K562 (cell line): Measurements from ENCODE around the gene C4orf51.

ENCODE experiments used
- PPARD ChIP-seq: fragments of 250-450 bp; sonication (Bioruptor Pico); IDR thresholded peaks from 2 replicates; pipeline ENCODE4 v1.8.0; 2022; ENCODE audit warnings: inconsistent platforms, mild to moderate bottlenecking, moderate library complexity
- TF ChIP-seq, protein P1 (sequence below), 3 experiments: IDR thresholded peaks in 2 of 3; conservative IDR thresholded peaks in 1 of 3; 2 replicates each; pipeline ENCODE4 v1.5.1; 2011 to 2012; ENCODE audit warnings: low read length in 3 of 3, mild to moderate bottlenecking in 3 of 3, control low read depth in 2 of 3, improper control_type of control experiment in 1 of 3, inconsistent platforms in 1 of 3, low read depth in 1 of 3, mixed read lengths in 1 of 3, moderate library complexity in 1 of 3; ENCODE audit not compliant: insufficient read depth in 2 of 3
- TF ChIP-seq, protein P2 (sequence below), 2 experiments: fragments of 450-650 bp; IDR thresholded peaks; 2 replicates each; pipeline ENCODE4 v1.6.1; 2016

DNA sequence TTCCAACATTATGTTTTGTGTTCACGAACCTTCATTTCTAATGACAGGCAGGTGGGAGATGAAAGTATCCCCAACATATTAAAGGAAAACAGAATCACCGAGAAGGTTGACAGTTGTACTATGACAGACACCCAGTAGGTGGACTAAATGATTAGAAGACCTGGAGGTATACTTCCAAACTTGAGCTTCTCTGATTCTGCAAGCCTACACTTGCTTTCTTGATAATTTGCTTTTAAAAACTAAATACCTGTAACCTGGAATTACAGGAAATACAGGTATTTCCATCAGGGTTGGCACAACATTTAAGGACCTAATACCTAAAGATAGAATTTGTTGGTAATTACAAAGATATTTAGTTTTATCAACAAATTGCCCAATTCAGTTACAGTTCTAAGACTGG lies 43.4 kb downstream of the C4orf51 start:
- no peak for TF ChIP-seq PPARD (CRISPR knock-in tag)
- TF ChIP-seq, protein P1, sequence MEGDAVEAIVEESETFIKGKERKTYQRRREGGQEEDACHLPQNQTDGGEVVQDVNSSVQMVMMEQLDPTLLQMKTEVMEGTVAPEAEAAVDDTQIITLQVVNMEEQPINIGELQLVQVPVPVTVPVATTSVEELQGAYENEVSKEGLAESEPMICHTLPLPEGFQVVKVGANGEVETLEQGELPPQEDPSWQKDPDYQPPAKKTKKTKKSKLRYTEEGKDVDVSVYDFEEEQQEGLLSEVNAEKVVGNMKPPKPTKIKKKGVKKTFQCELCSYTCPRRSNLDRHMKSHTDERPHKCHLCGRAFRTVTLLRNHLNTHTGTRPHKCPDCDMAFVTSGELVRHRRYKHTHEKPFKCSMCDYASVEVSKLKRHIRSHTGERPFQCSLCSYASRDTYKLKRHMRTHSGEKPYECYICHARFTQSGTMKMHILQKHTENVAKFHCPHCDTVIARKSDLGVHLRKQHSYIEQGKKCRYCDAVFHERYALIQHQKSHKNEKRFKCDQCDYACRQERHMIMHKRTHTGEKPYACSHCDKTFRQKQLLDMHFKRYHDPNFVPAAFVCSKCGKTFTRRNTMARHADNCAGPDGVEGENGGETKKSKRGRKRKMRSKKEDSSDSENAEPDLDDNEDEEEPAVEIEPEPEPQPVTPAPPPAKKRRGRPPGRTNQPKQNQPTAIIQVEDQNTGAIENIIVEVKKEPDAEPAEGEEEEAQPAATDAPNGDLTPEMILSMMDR (IDR thresholded peaks at IDR 0.05 in 2 of 3, conservative IDR thresholded peaks at IDR 0.05 in 1 of 3; ENCODE audit: insufficient read depth in 2 of 3, low read depth in 1 of 3, low read length in 3 of 3) = no peak
- TF ChIP-seq, protein P2, sequence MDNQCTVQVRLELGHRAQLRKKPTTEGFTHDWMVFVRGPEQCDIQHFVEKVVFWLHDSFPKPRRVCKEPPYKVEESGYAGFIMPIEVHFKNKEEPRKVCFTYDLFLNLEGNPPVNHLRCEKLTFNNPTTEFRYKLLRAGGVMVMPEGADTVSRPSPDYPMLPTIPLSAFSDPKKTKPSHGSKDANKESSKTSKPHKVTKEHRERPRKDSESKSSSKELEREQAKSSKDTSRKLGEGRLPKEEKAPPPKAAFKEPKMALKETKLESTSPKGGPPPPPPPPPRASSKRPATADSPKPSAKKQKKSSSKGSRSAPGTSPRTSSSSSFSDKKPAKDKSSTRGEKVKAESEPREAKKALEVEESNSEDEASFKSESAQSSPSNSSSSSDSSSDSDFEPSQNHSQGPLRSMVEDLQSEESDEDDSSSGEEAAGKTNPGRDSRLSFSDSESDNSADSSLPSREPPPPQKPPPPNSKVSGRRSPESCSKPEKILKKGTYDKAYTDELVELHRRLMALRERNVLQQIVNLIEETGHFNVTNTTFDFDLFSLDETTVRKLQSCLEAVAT (IDR thresholded peaks at IDR 0.05) = no peak
